GM23248 (cell line): ENCODE measurements around the gene MLXIPL. TPM values are rescaled to one million over a fixed set of nuclear protein-coding genes. Genes with fewer than 3 reads are reported as not detected.

Experiments used
- DNase-seq: peaks from one replicate; pipeline ENCODE4 v3.0.0-alpha.2; 2015
- H2AFZ ChIP-seq: fragments of 200-600 bp; sonication (generic); 2 replicates; pipeline ENCODE4 v1.6.1; 2016; ENCODE audit warnings: antibody characterized with exemption
- H3F3A ChIP-seq: fragments of 200-600 bp; sonication (generic); 2 replicates; pipeline ENCODE4 v1.6.1; 2016; ENCODE audit warnings: mild to moderate bottlenecking, antibody characterized with exemption, mixed run types; ENCODE audit not compliant: insufficient read depth
- H3K27ac ChIP-seq: fragments of 200-600 bp; sonication (generic); 2 replicates; pipeline ENCODE4 v1.5.1; 2016; ENCODE audit warnings: mild to moderate bottlenecking
- H3K27me3 ChIP-seq: fragments of 200-600 bp; sonication (generic); replicated peaks from 2 replicates; pipeline ENCODE4 v1.6.1; 2016; ENCODE audit warnings: mild to moderate bottlenecking; ENCODE audit not compliant: insufficient read depth
- H3K36me3 ChIP-seq: fragments of 200-600 bp; sonication (generic); 2 replicates; pipeline ENCODE4 v1.6.1; 2016; ENCODE audit warnings: low read depth, mild to moderate bottlenecking
- H3K4me1 ChIP-seq: fragments of 200-600 bp; sonication (generic); 2 replicates; pipeline ENCODE4 v1.6.1; 2016; ENCODE audit warnings: mild to moderate bottlenecking; ENCODE audit not compliant: insufficient read depth
- H3K4me2 ChIP-seq: fragments of 200-600 bp; sonication (generic); one replicate; pipeline ENCODE4 v1.6.1; 2016; ENCODE audit warnings: mild to moderate bottlenecking; ENCODE audit not compliant: unreplicated experiment
- H3K4me3 ChIP-seq: fragments of 200-600 bp; sonication (generic); 2 replicates; pipeline ENCODE4 v1.5.1; 2016; ENCODE audit warnings: mild to moderate bottlenecking
- H3K79me2 ChIP-seq: fragments of 200-600 bp; sonication (generic); 2 replicates; pipeline ENCODE4 v1.6.1; 2016; ENCODE audit warnings: mild to moderate bottlenecking; ENCODE audit not compliant: insufficient read depth
- H3K9ac ChIP-seq: fragments of 200-600 bp; sonication (generic); 2 replicates; pipeline ENCODE4 v1.6.1; 2016; ENCODE audit warnings: mild to moderate bottlenecking
- H3K9me2 ChIP-seq: fragments of 200-600 bp; sonication (generic); 2 replicates; pipeline ENCODE4 v1.6.1; 2016; ENCODE audit warnings: mixed run types, mild to moderate bottlenecking, moderate library complexity; ENCODE audit not compliant: insufficient read depth
- H3K9me3 ChIP-seq: fragments of 200-600 bp; sonication (generic); one replicate; pipeline ENCODE4 v1.6.1; 2017; ENCODE audit warnings: low read depth
- H4K20me1 ChIP-seq: fragments of 200-600 bp; sonication (generic); 2 replicates; pipeline ENCODE4 v1.6.0; 2016; ENCODE audit not compliant: insufficient read depth
- EZH2 ChIP-seq: fragments of 200-600 bp; sonication (generic); IDR thresholded peaks from 2 replicates; pipeline ENCODE4 v1.6.1; 2018; ENCODE audit warnings: antibody characterized with exemption, mild to moderate bottlenecking; ENCODE audit not compliant: insufficient read depth, poor library complexity, severe bottlenecking
- EZH2phosphoT487 ChIP-seq: fragments of 200-600 bp; sonication (generic); IDR thresholded peaks from 2 replicates; pipeline ENCODE4 v1.6.1; 2018; ENCODE audit warnings: antibody characterized with exemption, moderate library complexity, mild to moderate bottlenecking, low read depth; ENCODE audit not compliant: insufficient read depth
- WGBS, 2 experiments: methylation state at CpG; one replicate each; pipeline ENCODE4 v1.1.6; 2015 to 2017; ENCODE audit warnings: low lambda C conversion rate in 2 of 2, low coverage in 1 of 2; ENCODE audit errors: missing lambda C conversion rate in 2 of 2; 5-methylcytosine and 5-hydroxymethylcytosine counted together
- in situ Hi-C: fragments of 300-500 bp; cut with MboI; formaldehyde crosslinking; loops from 2 replicates; pipeline ENCODE4 v1.15.0; 2020
- polyA plus RNA-seq: library from polyadenylated mRNA; unstranded; fragments of >200 nt; fragmentation: Nextera tagmentation; extraction: Ambion mirVana; gene quantifications from 2 replicates; pipeline ENCODE4 v1.2.1, GENCODE V29; 2016
- total RNA-seq: library from RNA; depleted of rRNA; stranded (reverse); fragments of >200 nt; shearing (Covaris generic); gene quantifications from 2 replicates; pipeline ENCODE4 v1.2.3, GENCODE V29; 2014

The MLXIPL gene
- total and polyA plus RNA-seq, 2 experiments from 2014 or later: not detected

DNA sequence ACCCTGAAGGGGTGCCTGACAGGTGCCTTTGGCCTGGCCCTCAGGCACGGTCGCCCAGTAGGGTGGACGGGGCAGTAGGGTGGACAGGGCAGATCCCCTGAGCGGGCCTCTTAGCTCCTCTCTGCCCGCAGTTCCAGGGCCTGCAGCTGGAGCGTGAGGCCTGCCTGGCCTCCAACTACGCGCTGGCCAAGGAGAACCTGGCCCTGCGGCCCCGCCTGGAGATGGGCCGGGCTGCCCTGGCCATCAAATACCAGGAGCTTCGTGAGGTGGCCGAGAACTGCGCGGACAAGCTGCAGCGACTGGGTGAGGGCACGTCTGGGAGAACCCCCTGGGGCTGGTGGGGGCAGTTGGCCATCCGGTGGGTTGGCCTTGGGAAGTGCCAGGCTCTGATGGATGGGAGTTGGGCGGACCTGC is 45.0 kb upstream of the MLXIPL start:
- no peak for DNase-seq

DNA sequence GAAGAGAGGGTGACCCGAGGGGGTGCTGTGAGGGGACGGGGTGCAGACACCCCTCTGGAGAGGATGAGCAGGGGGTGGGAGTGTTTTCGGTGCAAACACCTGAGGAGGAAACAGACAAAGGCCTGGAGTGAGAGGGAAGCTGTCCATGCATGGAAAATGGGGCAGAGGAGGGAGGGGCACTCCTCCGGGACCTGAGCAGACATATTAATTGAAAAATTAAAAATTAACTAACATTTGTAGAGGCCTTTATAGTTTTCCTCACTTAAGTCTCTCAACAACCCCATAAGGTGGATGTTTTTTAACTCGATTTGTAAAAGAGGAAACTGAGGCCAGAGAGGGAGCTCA is 44.5 kb upstream of the MLXIPL start:
- no peaks in the 10 kb centered on the region for H3K36me3 ChIP-seq
- H3K9me3 ChIP-seq: no peaks in the 10 kb centered on the region
- H4K20me1 ChIP-seq: no peaks in the 10 kb centered on the region
- H2AFZ ChIP-seq: peak overlapping the region; percentile 67
- H3K9ac ChIP-seq: peak overlapping the region; percentile 75
- no peaks in the 10 kb centered on the region for H3K9me2 ChIP-seq
- no peaks in the 10 kb centered on the region; the same call in 1 of the 2 replicates for H3K27me3 ChIP-seq
- peak overlapping the region; percentile 86 for H3K4me2 ChIP-seq
- in situ Hi-C loops: no loop called here
- WGBS, 2 experiments: 45 to 67% methylated on average over 3 to 5 of the region's 5 CpGs
- H3K27ac ChIP-seq: no peak overlapping the region
- H3K79me2 ChIP-seq: no peaks in the 10 kb centered on the region
- no peaks in the 10 kb centered on the region for H3F3A ChIP-seq
- no peaks in the 10 kb centered on the region for H3K4me1 ChIP-seq
- peak overlapping the region; percentile 76 for H3K4me3 ChIP-seq
- DNase-seq: no peak
- TF ChIP-seq EZH2 (no peak), EZH2phosphoT487 (no peak)

More for the DNA sequence above, 45.0 kb upstream of the MLXIPL start:
- 86 to 88% methylated on average over 15 to 19 of the region's 19 CpGs for WGBS, 2 experiments
- Histone ChIP-seq H3K27me3 (no peaks in the 10 kb centered on the region; the same call in 1 of the 2 replicates), H3K4me1 (no peaks in the 10 kb centered on the region), H3K9me2 (no peaks in the 10 kb centered on the region), H2AFZ (no peak overlapping the region), H3K79me2 (no peaks in the 10 kb centered on the region), H3K4me2 (peak overlapping the region; percentile 86), H3K4me3 (no peak overlapping the region), H3K9ac (no peak overlapping the region), H3K9me3 (no peaks in the 10 kb centered on the region), H3K27ac (no peak overlapping the region), H3K36me3 (no peaks in the 10 kb centered on the region), H4K20me1 (no peaks in the 10 kb centered on the region), H3F3A (no peaks in the 10 kb centered on the region)
- in situ Hi-C loops: no loop called here
- no peak for TF ChIP-seq EZH2
- TF ChIP-seq EZH2phosphoT487: no peak

DNA sequence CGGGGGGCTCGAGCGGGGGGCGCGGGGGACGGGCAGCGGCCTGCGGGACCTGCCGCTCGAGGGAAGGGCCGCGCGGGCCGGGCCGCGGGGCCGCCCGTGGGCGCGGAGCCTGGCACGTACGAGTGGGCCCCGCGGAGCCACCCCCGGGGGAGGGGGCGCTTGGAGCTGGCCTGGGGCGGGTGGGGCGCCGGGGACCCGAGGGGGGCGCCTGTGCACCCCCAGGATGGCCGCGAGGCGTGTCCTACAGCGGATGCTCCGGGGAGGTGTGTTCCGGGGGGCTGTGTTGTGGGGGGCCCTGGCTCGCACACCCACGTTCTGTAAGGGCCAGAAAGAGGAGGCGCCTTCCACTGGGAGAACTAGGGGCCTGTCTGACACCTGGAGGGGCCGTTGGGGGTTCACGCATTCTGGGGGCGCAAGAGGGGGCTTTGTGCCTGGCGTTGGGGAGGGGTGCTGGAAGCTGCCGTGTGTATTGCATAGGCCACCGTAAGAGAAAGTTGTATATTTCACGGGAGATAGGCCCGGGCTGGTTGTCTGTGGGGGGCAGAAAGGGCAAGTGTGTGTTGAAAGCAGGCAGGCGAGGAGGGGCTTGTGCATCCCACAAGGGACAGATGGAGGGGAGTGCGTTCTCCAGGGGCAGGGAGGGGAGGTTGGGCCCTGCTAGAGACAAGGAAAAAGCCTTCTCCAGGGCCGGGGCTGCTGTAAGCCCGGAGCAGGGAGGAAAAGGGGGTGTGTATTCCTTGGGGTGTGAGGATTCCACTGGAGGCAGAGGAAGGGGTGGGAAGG is 44.0 kb upstream of the MLXIPL start:
- Histone ChIP-seq H3K27ac (no peak overlapping the region), H3K4me2 (peak overlapping the region; percentile 86), H3F3A (no peaks in the 10 kb centered on the region), H3K9me2 (no peaks in the 10 kb centered on the region), H3K27me3 (no peaks in the 10 kb centered on the region; the same call in 1 of the 2 replicates), H4K20me1 (no peaks in the 10 kb centered on the region), H3K36me3 (no peaks in the 10 kb centered on the region), H3K9me3 (no peaks in the 10 kb centered on the region), H2AFZ (peak overlapping the region; percentile 67), H3K4me1 (no peaks in the 10 kb centered on the region), H3K4me3 (peak overlapping the region; percentile 76), H3K79me2 (no peaks in the 10 kb centered on the region), H3K9ac (peak overlapping the region; percentile 75)
- DNase-seq: peak; percentile 27
- 1 to 5% methylated on average over 12 to 48 of the region's 52 CpGs for WGBS, 2 experiments
- TF ChIP-seq EZH2 (no peak), EZH2phosphoT487 (no peak)
- in situ Hi-C loops: no loop called here

DNA sequence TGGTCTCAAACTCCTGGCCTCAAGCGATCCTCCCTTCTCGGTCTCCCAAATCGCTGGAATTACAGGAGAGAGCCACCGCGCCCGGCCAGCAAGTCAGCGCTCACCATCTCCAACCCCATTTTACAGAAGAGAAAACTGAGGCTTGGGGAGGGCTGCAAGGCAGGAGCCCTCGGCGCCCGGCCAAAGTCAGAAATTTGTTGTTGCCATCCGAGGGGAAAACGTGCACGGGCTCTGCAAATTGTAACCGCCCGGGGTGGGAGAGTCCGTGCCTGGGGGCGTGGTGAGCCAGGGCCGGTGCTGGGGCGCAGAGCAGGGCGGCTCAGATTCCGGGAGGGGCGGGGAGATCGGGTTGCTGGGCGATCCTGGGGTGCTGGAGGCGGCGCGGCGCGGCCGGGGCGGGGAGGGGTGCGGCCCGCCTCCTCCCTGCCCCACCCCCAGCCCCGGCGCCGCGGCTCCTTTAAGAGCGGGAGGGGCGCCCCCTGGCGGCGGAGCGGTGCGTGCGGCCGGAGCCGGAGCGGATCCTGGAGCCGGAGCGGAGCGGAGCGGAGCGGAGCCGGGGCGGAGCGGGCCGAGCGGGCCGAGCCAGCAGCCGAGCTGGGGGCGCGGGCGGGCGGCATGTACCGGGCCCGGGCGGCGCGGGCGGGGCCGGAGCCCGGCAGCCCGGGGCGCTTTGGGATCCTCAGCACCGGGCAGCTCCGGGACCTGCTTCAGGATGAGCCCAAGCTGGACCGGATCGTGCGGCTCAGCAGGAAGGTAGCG is 43.2 kb upstream of the MLXIPL start, which contains the start of gene VPS37D:
TSS of gene VPS37D (plus strand) at position 488 of the 759 bp plus-strand sequence. CDS start at position 616, 128 bp downstream.
- Histone ChIP-seq H3K36me3 (no peaks in the 10 kb centered on the region), H3K27ac (no peak within 1 kb of the TSS), H3K4me1 (no peaks in the 10 kb centered on the region), H3K79me2 (no peaks in the 10 kb centered on the region), H2AFZ (peak within 1 kb of the TSS; percentile 67), H3K4me2 (peak within 1 kb of the TSS; percentile 86), H3K27me3 (no peaks in the 10 kb centered on the region; the same call in 1 of the 2 replicates), H3K9me2 (no peaks in the 10 kb centered on the region), H3K4me3 (peak within 1 kb of the TSS; percentile 76), H3F3A (no peaks in the 10 kb centered on the region), H3K9me3 (no peaks in the 10 kb centered on the region), H4K20me1 (no peaks in the 10 kb centered on the region), H3K9ac (peak within 1 kb of the TSS; percentile 75)
- in situ Hi-C loops: no loop called here
- DNase-seq: peak; percentile 94
- 3 to 8% methylated on average over 28 to 62 of the region's 79 CpGs for WGBS, 2 experiments
- TF ChIP-seq EZH2: no peak
- TF ChIP-seq EZH2phosphoT487: no peak
